Measurements from ENCODE around the gene WDPCP.
A peak's percentile ranks its signal among the peaks of the same experiment; 100 is the strongest.
"Not testable (repeated sequence)": the region's sequence is repeated elsewhere in the genome, so short reads cannot be mapped to it uniquely, and the experiment has no call there.

Gene WDPCP

GRCh38 chr2:63619328-63619727 lies 31.1 kb upstream of the WDPCP start:
- no peak for DNase-seq (ENCODE audit: low read depth, low spot score)

GRCh38 chr2:63617366-63617765 lies 29.1 kb upstream of the WDPCP start:
- no peaks in the 10 kb centered on the region for H3K9me3 ChIP-seq (ENCODE audit: insufficient read depth, low read length)
- DNase-seq (ENCODE audit: low read depth, low spot score): no peak
- no peak for TF ChIP-seq YY1 (IDR thresholded peaks at IDR 0.05; ENCODE audit: insufficient read depth, insufficient read length)
- TF ChIP-seq SUZ12 (IDR thresholded peaks at IDR 0.05; ENCODE audit: extremely low read depth, insufficient read depth, insufficient read length): no peak
- no peak for TF ChIP-seq ZNF274 (IDR thresholded peaks at IDR 0.05; ENCODE audit: low read depth, low read length)

More at GRCh38 chr2:63619328-63619727, 31.1 kb upstream of the WDPCP start:
- no peaks in the 10 kb centered on the region for H3K4me1 ChIP-seq (ENCODE audit: insufficient read depth, insufficient read length)
- H3K36me3 ChIP-seq (ENCODE audit: insufficient read depth, insufficient read length, low read length): peaks cover 8% of the 10 kb centered on the region
- H3K9me3 ChIP-seq (ENCODE audit: insufficient read depth, low read length): no peaks in the 10 kb centered on the region
- TF ChIP-seq ZNF274 (IDR thresholded peaks at IDR 0.05; ENCODE audit: low read depth, low read length) (no peak), YY1 (IDR thresholded peaks at IDR 0.05; ENCODE audit: insufficient read depth, insufficient read length) (no peak), SUZ12 (IDR thresholded peaks at IDR 0.05; ENCODE audit: extremely low read depth, insufficient read depth, insufficient read length) (no peak)
- no peak overlapping the region for H3K9ac ChIP-seq (ENCODE audit: insufficient read length, low read depth)
- no peak overlapping the region for H3K4me3 ChIP-seq (ENCODE audit: insufficient read length, low read depth)
- no peaks in the 10 kb centered on the region for H3K27me3 ChIP-seq (ENCODE audit: insufficient read depth, insufficient read length)

GRCh38 chr2:63614983-63615945 lies 27.0 kb upstream of the WDPCP start:
- no peak for TF ChIP-seq ZNF274 (IDR thresholded peaks at IDR 0.05; ENCODE audit: low read depth, low read length)
- TF ChIP-seq YY1 (IDR thresholded peaks at IDR 0.05; ENCODE audit: insufficient read depth, insufficient read length): no peak
- no peak for TF ChIP-seq SUZ12 (IDR thresholded peaks at IDR 0.05; ENCODE audit: extremely low read depth, insufficient read depth, insufficient read length)
- Histone ChIP-seq H3K36me3 (ENCODE audit: insufficient read depth, insufficient read length, low read length) (peaks cover 8% of the 10 kb centered on the region), H3K9ac (ENCODE audit: insufficient read length, low read depth) (no peak overlapping the region), H3K4me1 (ENCODE audit: insufficient read depth, insufficient read length) (peaks cover 3% of the 10 kb centered on the region), H3K9me3 (ENCODE audit: insufficient read depth, low read length) (no peaks in the 10 kb centered on the region), H3K4me3 (ENCODE audit: insufficient read length, low read depth) (no peak overlapping the region), H3K27me3 (ENCODE audit: insufficient read depth, insufficient read length) (no peaks in the 10 kb centered on the region)
- peak; percentile 66 for DNase-seq (ENCODE audit: low read depth, low spot score)

More at GRCh38 chr2:63617366-63617765, 29.1 kb upstream of the WDPCP start:
- Histone ChIP-seq H3K27me3 (ENCODE audit: insufficient read depth, insufficient read length) (no peaks in the 10 kb centered on the region), H3K4me1 (ENCODE audit: insufficient read depth, insufficient read length) (peaks cover 3% of the 10 kb centered on the region), H3K9ac (ENCODE audit: insufficient read length, low read depth) (no peak overlapping the region), H3K36me3 (ENCODE audit: insufficient read depth, insufficient read length, low read length) (peaks cover 8% of the 10 kb centered on the region), H3K4me3 (ENCODE audit: insufficient read length, low read depth) (no peak overlapping the region)

- peaks cover 2% of the 10 kb centered on the region for H3K36me3 ChIP-seq (ENCODE audit: insufficient read depth, insufficient read length, low read length)
- H3K9ac ChIP-seq (ENCODE audit: insufficient read length, low read depth): no peak overlapping the region
- no peak overlapping the region for H3K4me3 ChIP-seq (ENCODE audit: insufficient read length, low read depth)
- TF ChIP-seq YY1 (IDR thresholded peaks at IDR 0.05; ENCODE audit: insufficient read depth, insufficient read length) (no peak), ZNF274 (IDR thresholded peaks at IDR 0.05; ENCODE audit: low read depth, low read length) (no peak), SUZ12 (IDR thresholded peaks at IDR 0.05; ENCODE audit: extremely low read depth, insufficient read depth, insufficient read length) (no peak)
- no peaks in the 10 kb centered on the region for H3K27me3 ChIP-seq (ENCODE audit: insufficient read depth, insufficient read length)
- no peaks in the 10 kb centered on the region for H3K9me3 ChIP-seq (ENCODE audit: insufficient read depth, low read length)
- H3K4me1 ChIP-seq (ENCODE audit: insufficient read depth, insufficient read length): peaks cover 3% of the 10 kb centered on the region
- peak; percentile 64 for DNase-seq (ENCODE audit: low read depth, low spot score)
Observed at GRCh38 chr2:63614448-63614968, 26.2 kb upstream of the WDPCP start.

- peak overlapping the region; percentile 11 for H3K4me3 ChIP-seq (ENCODE audit: insufficient read length, low read depth)
- TF ChIP-seq YY1 (IDR thresholded peaks at IDR 0.05; ENCODE audit: insufficient read depth, insufficient read length): no peak
- no peak for TF ChIP-seq SUZ12 (IDR thresholded peaks at IDR 0.05; ENCODE audit: extremely low read depth, insufficient read depth, insufficient read length)
- TF ChIP-seq ZNF274 (IDR thresholded peaks at IDR 0.05; ENCODE audit: low read depth, low read length): no peak
- DNase-seq (ENCODE audit: low read depth, low spot score): peak; percentile 36
- H3K4me1 ChIP-seq (ENCODE audit: insufficient read depth, insufficient read length): peaks cover 3% of the 10 kb centered on the region
- no peaks in the 10 kb centered on the region for H3K27me3 ChIP-seq (ENCODE audit: insufficient read depth, insufficient read length)
- H3K9ac ChIP-seq (ENCODE audit: insufficient read length, low read depth): peak overlapping the region; percentile 8
- H3K36me3 ChIP-seq (ENCODE audit: insufficient read depth, insufficient read length, low read length): no peaks in the 10 kb centered on the region
- no peaks in the 10 kb centered on the region for H3K9me3 ChIP-seq (ENCODE audit: insufficient read depth, low read length)
Observed at GRCh38 chr2:63613391-63613901, 25.2 kb upstream of the WDPCP start.

- no peaks in the 10 kb centered on the region for H3K27me3 ChIP-seq (ENCODE audit: insufficient read depth, insufficient read length)
- H3K36me3 ChIP-seq (ENCODE audit: insufficient read depth, insufficient read length, low read length): peaks cover 19% of the 10 kb centered on the region
- no peak for TF ChIP-seq YY1 (IDR thresholded peaks at IDR 0.05; ENCODE audit: insufficient read depth, insufficient read length)
- no peak for TF ChIP-seq SUZ12 (IDR thresholded peaks at IDR 0.05; ENCODE audit: extremely low read depth, insufficient read depth, insufficient read length)
- no peak for TF ChIP-seq ZNF274 (IDR thresholded peaks at IDR 0.05; ENCODE audit: low read depth, low read length)
- no peak for DNase-seq (ENCODE audit: low read depth, low spot score)
- H3K4me3 ChIP-seq (ENCODE audit: insufficient read length, low read depth): no peak overlapping the region
- peaks cover 3% of the 10 kb centered on the region for H3K4me1 ChIP-seq (ENCODE audit: insufficient read depth, insufficient read length)
- H3K9ac ChIP-seq (ENCODE audit: insufficient read length, low read depth): no peak overlapping the region
- H3K9me3 ChIP-seq (ENCODE audit: insufficient read depth, low read length): no peaks in the 10 kb centered on the region
Observed at GRCh38 chr2:63610525-63610924, 22.2 kb upstream of the WDPCP start.

- DNase-seq (ENCODE audit: low read depth, low spot score); H3K4me1 ChIP-seq (ENCODE audit: insufficient read depth, insufficient read length); H3K9ac ChIP-seq (ENCODE audit: insufficient read length, low read depth); H3K4me3 ChIP-seq (ENCODE audit: insufficient read length, low read depth); H3K27me3 ChIP-seq (ENCODE audit: insufficient read depth, insufficient read length); H3K9me3 ChIP-seq (ENCODE audit: insufficient read depth, low read length): not testable (repeated sequence)
- peaks cover 35% of the 10 kb centered on the region for H3K36me3 ChIP-seq (ENCODE audit: insufficient read depth, insufficient read length, low read length)
Observed at GRCh38 chr2:63608865-63609264, 20.6 kb upstream of the WDPCP start.
